GM23248 (cell line): ENCODE measurements around the gene TBC1D3G.
"Not testable (repeated sequence)": the region's sequence is repeated elsewhere in the genome, so short reads cannot be mapped to it uniquely, and the experiment has no call there.

ENCODE experiments used
- EZH2 ChIP-seq: fragments of 200-600 bp; sonication (generic); IDR thresholded peaks from 2 replicates; pipeline ENCODE4 v1.6.1; 2018; ENCODE audit warnings: antibody characterized with exemption, mild to moderate bottlenecking; ENCODE audit not compliant: insufficient read depth, poor library complexity, severe bottlenecking
- EZH2phosphoT487 ChIP-seq: fragments of 200-600 bp; sonication (generic); IDR thresholded peaks from 2 replicates; pipeline ENCODE4 v1.6.1; 2018; ENCODE audit warnings: antibody characterized with exemption, moderate library complexity, mild to moderate bottlenecking, low read depth; ENCODE audit not compliant: insufficient read depth

DNA sequence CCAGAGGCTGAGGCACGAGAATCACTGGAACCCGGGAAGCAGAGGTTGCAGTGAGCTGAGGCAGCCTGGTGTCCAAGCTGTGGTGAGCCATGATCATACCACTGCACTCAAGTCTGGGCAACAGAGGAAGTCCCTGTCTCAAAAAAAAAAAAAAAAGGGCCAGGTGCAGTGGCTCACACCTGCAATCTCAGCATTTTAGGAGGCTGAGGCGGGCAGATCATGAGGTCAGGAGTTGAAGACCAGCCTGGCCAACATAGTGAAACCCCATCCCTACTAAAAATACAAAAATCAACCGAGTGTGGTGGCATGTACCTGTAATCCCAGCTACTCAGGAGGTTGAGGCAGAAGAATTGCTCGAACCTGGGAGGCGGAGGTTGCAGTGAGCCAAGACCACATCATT lies 38.8 kb downstream of the TBC1D3G start:
- not testable (repeated sequence) for TF ChIP-seq EZH2phosphoT487, EZH2
